ENCODE results near the gene PRPF6. TPM values are rescaled to one million over a fixed set of nuclear protein-coding genes. Genes with fewer than 3 reads are reported as not detected.

Gene PRPF6
- total and polyA plus RNA-seq, 2 of the 13 experiments (the other 11 are each of a cell fraction or from before 2014, with no cell fraction given): 63.7 to 101 TPM

GRCh38 chr20:63968928-63969760, 11.8 kb upstream of the PRPF6 start (continued):
- TF ChIP-seq ZSCAN9 (CRISPR knock-in tag; IDR thresholded peaks at IDR 0.05; ENCODE audit: borderline replicate concordance): peak; percentile 59; the same call in 1 of the 2 replicates
- TF ChIP-seq NR0B2 (CRISPR knock-in tag; IDR thresholded peaks at IDR 0.05): no peak
- TF ChIP-seq GATA4 (IDR thresholded peaks at IDR 0.05; ENCODE audit: borderline replicate concordance, low read depth): no peak
- TF ChIP-seq ZNF772 (CRISPR knock-in tag; IDR thresholded peaks at IDR 0.05): no peak
- TF ChIP-seq CREM (IDR thresholded peaks at IDR 0.05): peak; percentile 55; the same call in 1 of the 2 replicates
- TF ChIP-seq CREM (CRISPR knock-in tag; IDR thresholded peaks at IDR 0.05): no peak
- TF ChIP-seq ZBTB34 (CRISPR knock-in tag; IDR thresholded peaks at IDR 0.05): 0 out of 2 replicates have a peak, but pooled peaks have one; percentile 34
- peak; percentile 47; the same call in 1 of the 2 replicates for TF ChIP-seq KMT2B (CRISPR knock-in tag; IDR thresholded peaks at IDR 0.05)
- no peak for TF ChIP-seq ZHX1 (CRISPR knock-in tag; IDR thresholded peaks at IDR 0.05; ENCODE audit: low read depth)
- TF ChIP-seq ZBTB42 (CRISPR knock-in tag; IDR thresholded peaks at IDR 0.05): no peak
- TF ChIP-seq ZNF207 (IDR thresholded peaks at IDR 0.05; ENCODE audit: borderline replicate concordance): no peak
- TF ChIP-seq SMYD3 (CRISPR knock-in tag; IDR thresholded peaks at IDR 0.05): no peak; the same call in 1 of the 2 replicates
- peak; percentile 93 for TF ChIP-seq NR2F2 (IDR thresholded peaks at IDR 0.05; ENCODE audit: borderline replicate concordance, low read depth)
- TF ChIP-seq MED1 (CRISPR knock-in tag; IDR thresholded peaks at IDR 0.05): peak; percentile 85
- peak in 1 of 2 experiments; percentile 65; a peak in 1 of 4 replicates for TF ChIP-seq EP300 (IDR thresholded peaks at IDR 0.05; ENCODE audit: low read depth in 2 of 2, low read length in 2 of 2)
- peak; percentile 15; the same call in 1 of the 2 replicates for TF ChIP-seq EP300 (CRISPR knock-in tag; IDR thresholded peaks at IDR 0.05; ENCODE audit: borderline replicate concordance)
- no peak for TF ChIP-seq CENPT (CRISPR knock-in tag; IDR thresholded peaks at IDR 0.05; ENCODE audit: low read depth)
- TF ChIP-seq SIX4 (CRISPR knock-in tag; IDR thresholded peaks at IDR 0.05): no peak
- TF ChIP-seq TEAD3 (CRISPR knock-in tag; optimal IDR thresholded peaks at IDR 0.05; ENCODE audit: borderline replicate concordance): peak; percentile 62
- TF ChIP-seq THAP9 (CRISPR knock-in tag; IDR thresholded peaks at IDR 0.05; ENCODE audit: borderline replicate concordance): peak; percentile 75; the same call in 1 of the 2 replicates
- TF ChIP-seq ZNF740 (CRISPR knock-in tag; IDR thresholded peaks at IDR 0.05): peak; percentile 83
- peak; percentile 70 for TF ChIP-seq MEIS2 (CRISPR knock-in tag; IDR thresholded peaks at IDR 0.05)

Data from HepG2 (cell line).